OCI-LY3 (cell line): Measurements from ENCODE around the gene FAM169A.

Source experiments
- EZH2phosphoT487 ChIP-seq: fragments of 200-600 bp; shearing (Covaris generic); IDR thresholded peaks from 2 replicates; pipeline ENCODE4 v1.6.1; 2018; ENCODE audit warnings: antibody characterized with exemption, mixed run types, low read depth
- TF ChIP-seq, protein P1 (sequence below): fragments of 200-600, 300-600 bp; sonication (generic); IDR thresholded peaks from 2 replicates; pipeline ENCODE4 v1.5.1; 2014; ENCODE audit warnings: antibody characterized with exemption, low read length, low read depth

DNA sequence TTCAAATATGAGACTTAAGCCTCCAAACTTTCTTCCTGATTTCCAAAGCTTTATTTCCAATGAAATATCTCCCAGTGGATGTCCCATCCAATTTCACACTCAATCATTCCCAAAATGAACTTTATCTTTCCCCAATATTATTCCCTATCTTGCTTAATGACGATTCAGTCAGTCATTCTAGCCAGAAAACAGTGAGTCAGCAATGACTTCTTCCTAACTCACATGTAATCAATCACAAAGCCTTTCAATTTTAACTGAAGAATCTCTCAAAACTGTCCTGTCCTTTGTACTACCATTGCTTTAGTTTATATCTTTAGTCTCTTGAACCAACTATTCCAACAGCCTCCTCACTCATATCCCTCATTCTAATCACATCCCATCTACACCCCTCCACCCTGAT lies 64.2 kb downstream of the FAM169A start:
- TF ChIP-seq, protein P1, sequence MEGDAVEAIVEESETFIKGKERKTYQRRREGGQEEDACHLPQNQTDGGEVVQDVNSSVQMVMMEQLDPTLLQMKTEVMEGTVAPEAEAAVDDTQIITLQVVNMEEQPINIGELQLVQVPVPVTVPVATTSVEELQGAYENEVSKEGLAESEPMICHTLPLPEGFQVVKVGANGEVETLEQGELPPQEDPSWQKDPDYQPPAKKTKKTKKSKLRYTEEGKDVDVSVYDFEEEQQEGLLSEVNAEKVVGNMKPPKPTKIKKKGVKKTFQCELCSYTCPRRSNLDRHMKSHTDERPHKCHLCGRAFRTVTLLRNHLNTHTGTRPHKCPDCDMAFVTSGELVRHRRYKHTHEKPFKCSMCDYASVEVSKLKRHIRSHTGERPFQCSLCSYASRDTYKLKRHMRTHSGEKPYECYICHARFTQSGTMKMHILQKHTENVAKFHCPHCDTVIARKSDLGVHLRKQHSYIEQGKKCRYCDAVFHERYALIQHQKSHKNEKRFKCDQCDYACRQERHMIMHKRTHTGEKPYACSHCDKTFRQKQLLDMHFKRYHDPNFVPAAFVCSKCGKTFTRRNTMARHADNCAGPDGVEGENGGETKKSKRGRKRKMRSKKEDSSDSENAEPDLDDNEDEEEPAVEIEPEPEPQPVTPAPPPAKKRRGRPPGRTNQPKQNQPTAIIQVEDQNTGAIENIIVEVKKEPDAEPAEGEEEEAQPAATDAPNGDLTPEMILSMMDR: no peak
- TF ChIP-seq EZH2phosphoT487: no peak
